Upper lobe of left lung (tissue), 6 donors: ENCODE results near the gene COL23A1. TPM values are rescaled to one million over a fixed set of nuclear protein-coding genes. Genes with fewer than 3 reads are reported as not detected.

ENCODE experiments used
- ATAC-seq, 2 donors: fragments of 200-7000 bp; cut with Tn5 transposase; one replicate each; pipeline ENCODE4 v1.9.1; 2022; ENCODE audit warnings: mild to moderate bottlenecking in 2 of 2, moderate library complexity in 2 of 2; ENCODE audit not compliant: low FRiP score in 2 of 2
- DNase-seq, 2 donors: peaks; one replicate each; pipeline ENCODE4 v3.0.0-alpha.2; 2019 to 2020
- H3K27ac ChIP-seq, 4 donors: fragments of 200-600 bp; sonication (generic); one replicate each; pipeline ENCODE4 v1.5.1; 2016 to 2019
- H3K27me3 ChIP-seq, 4 donors: fragments of 200-600 bp; sonication (generic); one replicate each; pipeline ENCODE4 v1.5.1; 2017 to 2019
- H3K36me3 ChIP-seq, 4 donors: fragments of 200-600 bp; sonication (generic); one replicate each; pipeline ENCODE4 v1.5.1; 2016 to 2019
- H3K4me1 ChIP-seq, 4 donors: fragments of 200-600 bp; sonication (generic); one replicate each; pipeline ENCODE4 v1.5.1; 2018 to 2019
- H3K4me3 ChIP-seq, 4 donors: fragments of 200-600 bp; sonication (generic); one replicate each; pipeline ENCODE4 v1.5.1; 2017 to 2019; ENCODE audit warnings: mild to moderate bottlenecking in 2 of 4, moderate library complexity in 1 of 4
- H3K9me3 ChIP-seq, 4 donors: fragments of 200-600 bp; sonication (generic); one replicate each; pipeline ENCODE4 v1.5.1; 2018 to 2019
- CTCF ChIP-seq, 6 experiments: fragments of 450-650 bp in 4 of 6; fragments of 200-600 bp in 2 of 6; sonication (generic) in 2 of 6; IDR thresholded peaks; one replicate each; pipeline ENCODE4 v1.5.1; 2016 to 2019; ENCODE audit warnings: antibody characterized with exemption in 6 of 6
- EP300 ChIP-seq, 4 donors: sonication (generic); formaldehyde crosslinking; IDR thresholded peaks; one replicate each; pipeline ENCODE4 v1.5.1; 2017; ENCODE audit warnings: antibody characterized with exemption in 4 of 4, control low read depth in 2 of 4
- POLR2A ChIP-seq, 4 donors: fragments of 450-650 bp; IDR thresholded peaks; one replicate each; pipeline ENCODE4 v1.5.1; 2016 to 2017; ENCODE audit warnings: antibody characterized with exemption in 4 of 4, mild to moderate bottlenecking in 2 of 4
- POLR2AphosphoS5 ChIP-seq, 2 donors: sonication (generic); formaldehyde crosslinking; IDR thresholded peaks; one replicate each; pipeline ENCODE4 v1.5.1; 2017; ENCODE audit warnings: antibody characterized with exemption in 2 of 2
- WGBS, 2 donors: methylation state at CpG; one replicate each; pipeline ENCODE4 v1.1.5; 2017 to 2018; 5-methylcytosine and 5-hydroxymethylcytosine counted together
- total RNA-seq, 6 donors: library from RNA; depleted of rRNA in 4 of 6; stranded (reverse); fragments of >200 nt in 4 of 6; gene quantifications; one replicate each; pipeline versions ENCODE4 v1.1.0 to v1.2.1, GENCODE V29; 2016 to 2021
- donor health status: DM: no; HTN: no; CAD: no; lungs with moderate emphysema.
- donor health status: DM: no; HTN: yes; CAD: no; lungs with severe emphysema.

COL23A1 gene
- total RNA-seq, 6 donors from 2014 or later, result 0.61 to 3.1 (median 1.5) TPM

DNA sequence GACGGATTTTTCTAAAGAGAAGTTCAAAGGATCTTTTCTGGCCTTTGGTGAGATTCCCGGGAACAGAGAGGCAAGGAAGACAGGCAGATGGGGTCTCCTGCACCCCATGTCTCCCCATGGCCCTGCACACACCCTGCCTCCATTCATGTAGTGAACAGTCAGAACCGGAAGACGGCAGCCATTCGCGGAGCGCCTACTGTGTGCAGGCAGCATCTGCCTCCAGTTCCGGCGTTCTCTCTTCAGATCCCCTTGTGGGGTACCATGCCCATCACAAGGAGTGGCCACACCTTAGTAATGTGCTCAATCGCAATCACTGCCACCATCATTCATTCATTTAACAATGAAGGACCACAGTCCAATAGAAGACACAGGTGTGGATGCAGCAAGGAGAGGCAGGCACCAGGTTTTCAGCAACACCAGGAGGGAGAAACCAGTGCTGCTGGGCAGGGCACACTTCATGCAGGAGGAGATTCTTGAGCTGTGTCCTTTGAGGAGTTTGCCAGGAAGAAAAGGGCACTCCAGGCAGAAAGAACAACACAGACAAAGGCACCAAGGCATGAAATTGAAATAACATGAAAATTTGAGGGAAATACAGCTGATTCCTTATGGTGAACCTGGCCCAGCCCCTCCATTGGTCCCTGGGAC, 186.1 kb downstream of the COL23A1 start:
- H3K4me3 ChIP-seq, result no peak overlapping the region
- ATAC-seq, result no peak
- 90 to 94% methylated on average over 9 to 10 of the region's 10 CpGs for WGBS, 2 donors
- H3K27ac ChIP-seq, result no peak overlapping the region
- no peak for TF ChIP-seq POLR2AphosphoS5 (IDR thresholded peaks at IDR 0.05)
- no peak for TF ChIP-seq EP300 (IDR thresholded peaks at IDR 0.05)
- no peak for TF ChIP-seq CTCF (IDR thresholded peaks at IDR 0.05)
- TF ChIP-seq POLR2A (IDR thresholded peaks at IDR 0.05), result no peak
- H3K36me3 ChIP-seq, result no peaks in the 10 kb centered on the region
- DNase-seq, result no peak
- H3K4me1 ChIP-seq, result no peaks in the 10 kb centered on the region
- no peaks in the 10 kb centered on the region for H3K9me3 ChIP-seq
- H3K27me3 ChIP-seq, result no peaks in the 10 kb centered on the region

DNA sequence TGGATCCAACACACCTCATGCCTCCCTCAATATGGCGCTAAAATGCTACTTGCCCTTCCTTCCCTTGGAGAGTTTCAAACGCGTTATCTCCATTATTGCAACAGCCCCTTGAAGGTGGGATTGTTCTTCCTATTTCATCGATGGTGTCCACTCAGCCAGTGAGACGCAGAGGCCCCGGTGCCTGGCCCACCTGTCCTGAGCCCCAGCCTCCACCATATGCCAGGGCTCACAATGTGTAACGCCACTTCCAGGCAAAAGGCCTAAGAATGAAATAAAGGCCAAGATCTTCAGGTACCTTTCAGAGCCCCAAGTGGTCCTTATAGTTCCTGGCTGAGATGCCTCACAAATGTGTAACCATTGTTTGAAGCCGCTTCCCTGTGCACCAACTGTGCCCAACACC, 186.8 kb downstream of the COL23A1 start:
- no peaks in the 10 kb centered on the region for H3K9me3 ChIP-seq
- TF ChIP-seq POLR2A (IDR thresholded peaks at IDR 0.05), result no peak
- TF ChIP-seq EP300 (IDR thresholded peaks at IDR 0.05), result no peak
- no peak for TF ChIP-seq POLR2AphosphoS5 (IDR thresholded peaks at IDR 0.05)
- no peak for TF ChIP-seq CTCF (IDR thresholded peaks at IDR 0.05)
- DNase-seq (no peak), ATAC-seq (no peak)
- no peak overlapping the region for H3K27ac ChIP-seq
- H3K27me3 ChIP-seq, result no peaks in the 10 kb centered on the region
- no peaks in the 10 kb centered on the region for H3K4me1 ChIP-seq
- 87 to 90% methylated on average over 8 of the region's 8 CpGs for WGBS, 2 donors
- no peak overlapping the region for H3K4me3 ChIP-seq
- no peaks in the 10 kb centered on the region for H3K36me3 ChIP-seq

GRCh38 chr5:178399701-178400095, 190.5 kb downstream of the COL23A1 start:
- 75 to 77% methylated on average over 12 of the region's 12 CpGs for WGBS, 2 donors
- H3K27ac ChIP-seq, result no peak overlapping the region
- no peaks in the 10 kb centered on the region for H3K9me3 ChIP-seq
- ATAC-seq (no peak), DNase-seq (no peak)
- H3K27me3 ChIP-seq, result no peaks in the 10 kb centered on the region
- H3K4me3 ChIP-seq, result no peak overlapping the region
- TF ChIP-seq POLR2A (IDR thresholded peaks at IDR 0.05), result no peak
- TF ChIP-seq CTCF (IDR thresholded peaks at IDR 0.05), result no peak
- TF ChIP-seq POLR2AphosphoS5 (IDR thresholded peaks at IDR 0.05), result no peak
- no peak for TF ChIP-seq EP300 (IDR thresholded peaks at IDR 0.05)
- no peaks in the 10 kb centered on the region for H3K4me1 ChIP-seq
- H3K36me3 ChIP-seq, result no peaks in the 10 kb centered on the region

GRCh38 chr5:178398901-178399700, 191.1 kb downstream of the COL23A1 start:
- DNase-seq, result peak in 1 of 2 donors; percentile 36

More at GRCh38 chr5:178398901-178399700, 191.1 kb downstream of the COL23A1 start:
- H3K4me1 ChIP-seq, result peaks cover 0 to 4% (median under 1%) of the 10 kb centered on the region in 4 donors
- no peaks in the 10 kb centered on the region for H3K9me3 ChIP-seq
- TF ChIP-seq POLR2A (IDR thresholded peaks at IDR 0.05), result no peak
- no peak for TF ChIP-seq CTCF (IDR thresholded peaks at IDR 0.05)
- no peak for TF ChIP-seq POLR2AphosphoS5 (IDR thresholded peaks at IDR 0.05)
- TF ChIP-seq EP300 (IDR thresholded peaks at IDR 0.05), result no peak
- no peak overlapping the region for H3K4me3 ChIP-seq
- H3K27me3 ChIP-seq, result no peaks in the 10 kb centered on the region
- no peak overlapping the region for H3K27ac ChIP-seq
- WGBS, 2 donors, result 55 to 65% methylated on average over 10 to 15 of the region's 15 CpGs
- no peaks in the 10 kb centered on the region for H3K36me3 ChIP-seq
- no peak for ATAC-seq
